Fibroblast of villous mesenchyme (primary cell): ENCODE data around the gene TDP1. TPM values are rescaled to one million over a fixed set of nuclear protein-coding genes. Genes with fewer than 3 reads are reported as not detected.
A peak's percentile ranks its signal among the peaks of the same experiment; 100 is the strongest.

Experiments
- DNase-seq: peaks from one replicate; pipeline ENCODE4 v3.0.0-alpha.2; 2010; ENCODE audit warnings: low read depth
- H3K4me3 ChIP-seq: 2 replicates; pipeline ENCODE4 v1.5.1; 2011; ENCODE audit warnings: low read depth, mild to moderate bottlenecking, low read length
- CTCF ChIP-seq: IDR thresholded peaks from 2 replicates; pipeline ENCODE4 v1.5.1; 2012; ENCODE audit warnings: low read depth, mild to moderate bottlenecking, low read length; ENCODE audit not compliant: insufficient read depth
- total RNA-seq: library from RNA; depleted of rRNA; stranded (reverse); fragments of >200 nt; gene quantifications from 2 replicates; pipeline ENCODE4 v1.2.3, GENCODE V29; 2012

Gene TDP1
- total RNA-seq, 1 donor: 24.2 TPM

GRCh38 chr14:89955022-89955744 lies 544 bp upstream of the TDP1 start:
- DNase-seq: no peak
- peak overlapping the region; percentile 84 for H3K4me3 ChIP-seq
- TF ChIP-seq CTCF: no peak

- TF ChIP-seq CTCF: no peak
- H3K4me3 ChIP-seq: peak overlapping the region; percentile 84
- DNase-seq: no peak
Observed at GRCh38 chr14:89956661-89957009, 908 bp downstream of the TDP1 start.

GRCh38 chr14:89957376-89957775 lies 1.6 kb downstream of the TDP1 start:
- no peak overlapping the region for H3K4me3 ChIP-seq
- TF ChIP-seq CTCF: no peak
- no peak for DNase-seq

GRCh38 chr14:89957791-89958190 lies 2.1 kb downstream of the TDP1 start:
- no peak for DNase-seq
- TF ChIP-seq CTCF: no peak
- no peak overlapping the region for H3K4me3 ChIP-seq

- no peak for TF ChIP-seq CTCF
- DNase-seq: no peak
- no peak overlapping the region for H3K4me3 ChIP-seq
Observed at GRCh38 chr14:89958966-89959365, 3.2 kb downstream of the TDP1 start.

GRCh38 chr14:89959853-89960445 lies 4.2 kb downstream of the TDP1 start:
- TF ChIP-seq CTCF: no peak
- no peak for DNase-seq
- no peak overlapping the region for H3K4me3 ChIP-seq

- no peak for DNase-seq
- no peak overlapping the region for H3K4me3 ChIP-seq
- TF ChIP-seq CTCF: no peak
Observed at GRCh38 chr14:89960914-89961313, 5.2 kb downstream of the TDP1 start.
